Measurements from ENCODE around the gene MAPK8IP1.
A peak's percentile ranks its signal among the peaks of the same experiment; 100 is the strongest.

Gene MAPK8IP1

GRCh38 chr11:45872651-45873356 lies 12.6 kb upstream of the MAPK8IP1 start:
- no peak for DNase-seq (ENCODE audit: low read depth)
- peak; percentile 64 for TF ChIP-seq CTCF (IDR thresholded peaks at IDR 0.05; ENCODE audit: low read depth, low read length, missing control alignments)
- H3K4me3 ChIP-seq (ENCODE audit: low read depth, low read length), result no peak overlapping the region

- no peak overlapping the region for H3K4me3 ChIP-seq (ENCODE audit: low read depth, low read length)
- no peak for TF ChIP-seq CTCF (IDR thresholded peaks at IDR 0.05; ENCODE audit: low read depth, low read length, missing control alignments)
- no peak for DNase-seq (ENCODE audit: low read depth)
Measured at GRCh38 chr11:45876401-45876800, 9.1 kb upstream of the MAPK8IP1 start.

GRCh38 chr11:45877221-45877620 lies 8.2 kb upstream of the MAPK8IP1 start:
- DNase-seq (ENCODE audit: low read depth), result no peak
- TF ChIP-seq CTCF (IDR thresholded peaks at IDR 0.05; ENCODE audit: low read depth, low read length, missing control alignments), result no peak
- H3K4me3 ChIP-seq (ENCODE audit: low read depth, low read length), result no peak overlapping the region

GRCh38 chr11:45877845-45878244 lies 7.6 kb upstream of the MAPK8IP1 start:
- DNase-seq (ENCODE audit: low read depth), result no peak
- H3K4me3 ChIP-seq (ENCODE audit: low read depth, low read length), result no peak overlapping the region
- TF ChIP-seq CTCF (IDR thresholded peaks at IDR 0.05; ENCODE audit: low read depth, low read length, missing control alignments), result no peak

GRCh38 chr11:45879803-45880686 lies 5.4 kb upstream of the MAPK8IP1 start:
- no peak overlapping the region for H3K4me3 ChIP-seq (ENCODE audit: low read depth, low read length)
- no peak for DNase-seq (ENCODE audit: low read depth)
- TF ChIP-seq CTCF (IDR thresholded peaks at IDR 0.05; ENCODE audit: low read depth, low read length, missing control alignments), result no peak

GRCh38 chr11:45880772-45881570 lies 4.5 kb upstream of the MAPK8IP1 start:
- no peak for DNase-seq (ENCODE audit: low read depth)
- no peak for TF ChIP-seq CTCF (IDR thresholded peaks at IDR 0.05; ENCODE audit: low read depth, low read length, missing control alignments)
- H3K4me3 ChIP-seq (ENCODE audit: low read depth, low read length), result no peak overlapping the region

Measured in GM12864 (cell line).